ENCODE measurements around the gene SRP9. TPM values are rescaled to one million over a fixed set of nuclear protein-coding genes. Genes with fewer than 3 reads are reported as not detected.

Gene SRP9
- polyA plus RNA-seq, 1 donor (not counting 4 experiments of a cell fraction or from before 2014, with no cell fraction given) = 441 TPM

DNA sequence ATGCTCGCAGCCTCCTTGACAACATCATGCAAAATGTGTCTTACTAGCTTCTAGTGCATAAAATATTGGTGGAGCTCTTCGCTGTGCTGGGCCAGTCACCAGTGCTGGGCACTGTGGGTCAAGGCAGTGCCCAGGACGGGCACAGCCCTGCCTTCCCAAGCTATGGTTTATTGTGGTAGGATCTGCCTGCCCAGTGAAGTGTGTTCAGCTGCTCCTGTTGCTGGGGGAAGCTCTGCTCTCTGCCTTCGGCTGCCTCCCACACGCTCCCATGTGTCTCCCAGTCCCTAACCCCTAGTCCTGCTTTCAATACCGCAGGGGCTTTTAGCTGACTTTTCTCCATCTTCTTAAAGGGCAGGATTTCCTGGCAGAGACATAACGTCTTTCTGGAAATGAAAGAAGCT lies 48.0 kb downstream of the SRP9 start:
- peaks cover 5% of the 10 kb centered on the region for H3K4me1 ChIP-seq (ENCODE audit: control insufficient read depth, extremely low read depth, insufficient read depth, low read length)
- no peak overlapping the region for H3K27ac ChIP-seq (ENCODE audit: control insufficient read depth, insufficient read depth, low read length)
- no peaks in the 10 kb centered on the region for H4K20me1 ChIP-seq (ENCODE audit: control insufficient read depth, extremely low read depth, insufficient read depth, low read length)
- TF ChIP-seq EZH2 (IDR thresholded peaks at IDR 0.05; ENCODE audit: low read length) = no peak
- TF ChIP-seq, protein P1, sequence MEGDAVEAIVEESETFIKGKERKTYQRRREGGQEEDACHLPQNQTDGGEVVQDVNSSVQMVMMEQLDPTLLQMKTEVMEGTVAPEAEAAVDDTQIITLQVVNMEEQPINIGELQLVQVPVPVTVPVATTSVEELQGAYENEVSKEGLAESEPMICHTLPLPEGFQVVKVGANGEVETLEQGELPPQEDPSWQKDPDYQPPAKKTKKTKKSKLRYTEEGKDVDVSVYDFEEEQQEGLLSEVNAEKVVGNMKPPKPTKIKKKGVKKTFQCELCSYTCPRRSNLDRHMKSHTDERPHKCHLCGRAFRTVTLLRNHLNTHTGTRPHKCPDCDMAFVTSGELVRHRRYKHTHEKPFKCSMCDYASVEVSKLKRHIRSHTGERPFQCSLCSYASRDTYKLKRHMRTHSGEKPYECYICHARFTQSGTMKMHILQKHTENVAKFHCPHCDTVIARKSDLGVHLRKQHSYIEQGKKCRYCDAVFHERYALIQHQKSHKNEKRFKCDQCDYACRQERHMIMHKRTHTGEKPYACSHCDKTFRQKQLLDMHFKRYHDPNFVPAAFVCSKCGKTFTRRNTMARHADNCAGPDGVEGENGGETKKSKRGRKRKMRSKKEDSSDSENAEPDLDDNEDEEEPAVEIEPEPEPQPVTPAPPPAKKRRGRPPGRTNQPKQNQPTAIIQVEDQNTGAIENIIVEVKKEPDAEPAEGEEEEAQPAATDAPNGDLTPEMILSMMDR (optimal IDR thresholded peaks at IDR 0.05 in 1 of 3, IDR thresholded peaks at IDR 0.05 in 1 of 3, conservative IDR thresholded peaks at IDR 0.05 in 1 of 3; ENCODE audit: extremely low read depth in 1 of 3, insufficient read depth in 2 of 3, low read length in 3 of 3) = no peak
- no peaks in the 10 kb centered on the region for H3K9me3 ChIP-seq (ENCODE audit: control insufficient read depth, low read depth, low read length)
- dilution Hi-C loops (cut with MboI; ENCODE audit: extremely low pct_ligation_motif_present, low sequenced_read_pairs) = no loop called here
- H3K79me2 ChIP-seq (ENCODE audit: control insufficient read depth, insufficient read depth, low read length) = no peaks in the 10 kb centered on the region
- no peak overlapping the region for H3K4me2 ChIP-seq (ENCODE audit: control insufficient read depth, extremely low read depth, insufficient read depth, low read depth, low read length)
- H3K36me3 ChIP-seq (ENCODE audit: control insufficient read depth in 2 of 2, extremely low read depth in 1 of 2, insufficient read depth in 2 of 2, low read length in 2 of 2) = no peaks in the 10 kb centered on the region
- H3K9me1 ChIP-seq (ENCODE audit: control insufficient read depth, extremely low read depth, insufficient read depth, low read length) = peaks cover 3% of the 10 kb centered on the region
- DNase-seq (ENCODE audit: low read depth, low spot score) = no peak
- no peak overlapping the region for H3K4me3 ChIP-seq (ENCODE audit: control insufficient read depth in 2 of 3, extremely low read depth in 1 of 3, insufficient read depth in 2 of 3, low read depth in 1 of 3, low read length in 3 of 3)
- no peak for FAIRE-seq
- H3K9ac ChIP-seq (ENCODE audit: control insufficient read depth, extremely low read depth, insufficient read depth, low read length) = no peak overlapping the region
- H3K27me3 ChIP-seq (ENCODE audit: control insufficient read depth, extremely low read depth, insufficient read depth, low read length) = no peaks in the 10 kb centered on the region
- no peak overlapping the region for H2AFZ ChIP-seq (ENCODE audit: control insufficient read depth, low read length)

DNA sequence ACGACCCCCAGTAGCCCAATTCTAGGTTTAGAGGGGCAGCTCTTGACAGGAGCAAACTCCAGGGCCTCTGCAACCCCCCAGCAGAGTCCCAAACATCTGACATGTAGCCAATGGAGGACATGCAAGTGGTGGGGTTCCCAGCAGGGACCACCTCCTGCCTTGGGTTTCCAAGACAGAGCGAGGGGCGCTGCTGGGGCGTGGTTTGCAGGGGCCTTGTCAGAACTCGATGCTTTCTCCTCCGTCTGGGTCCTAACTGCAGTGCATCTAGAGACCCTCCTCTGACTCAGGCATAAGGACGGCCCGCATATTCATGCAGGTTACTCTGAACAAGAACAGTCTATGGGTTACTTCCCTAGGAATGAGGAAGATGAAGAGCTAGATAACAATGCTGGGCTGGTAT lies 49.5 kb downstream of the SRP9 start:
- no peak for TF ChIP-seq EZH2 (IDR thresholded peaks at IDR 0.05; ENCODE audit: low read length)
- TF ChIP-seq, protein P1 (optimal IDR thresholded peaks at IDR 0.05 in 1 of 3, IDR thresholded peaks at IDR 0.05 in 1 of 3, conservative IDR thresholded peaks at IDR 0.05 in 1 of 3; ENCODE audit: extremely low read depth in 1 of 3, insufficient read depth in 2 of 3, low read length in 3 of 3) = no peak
- dilution Hi-C loops (cut with MboI; ENCODE audit: extremely low pct_ligation_motif_present, low sequenced_read_pairs) = no loop called here
- no peak overlapping the region for H3K4me3 ChIP-seq (ENCODE audit: control insufficient read depth in 2 of 3, extremely low read depth in 1 of 3, insufficient read depth in 2 of 3, low read depth in 1 of 3, low read length in 3 of 3)
- no peaks in the 10 kb centered on the region for H4K20me1 ChIP-seq (ENCODE audit: control insufficient read depth, extremely low read depth, insufficient read depth, low read length)
- H3K9me1 ChIP-seq (ENCODE audit: control insufficient read depth, extremely low read depth, insufficient read depth, low read length) = peaks cover 3% of the 10 kb centered on the region
- no peaks in the 10 kb centered on the region for H3K27me3 ChIP-seq (ENCODE audit: control insufficient read depth, extremely low read depth, insufficient read depth, low read length)
- no peak overlapping the region for H3K27ac ChIP-seq (ENCODE audit: control insufficient read depth, insufficient read depth, low read length)
- FAIRE-seq (no peak), DNase-seq (ENCODE audit: low read depth, low spot score) (no peak)
- no peak overlapping the region for H3K9ac ChIP-seq (ENCODE audit: control insufficient read depth, extremely low read depth, insufficient read depth, low read length)
- no peaks in the 10 kb centered on the region for H3K36me3 ChIP-seq (ENCODE audit: control insufficient read depth in 2 of 2, extremely low read depth in 1 of 2, insufficient read depth in 2 of 2, low read length in 2 of 2)
- no peak overlapping the region for H2AFZ ChIP-seq (ENCODE audit: control insufficient read depth, low read length)
- no peak overlapping the region for H3K4me2 ChIP-seq (ENCODE audit: control insufficient read depth, extremely low read depth, insufficient read depth, low read depth, low read length)
- H3K79me2 ChIP-seq (ENCODE audit: control insufficient read depth, insufficient read depth, low read length) = no peaks in the 10 kb centered on the region
- no peaks in the 10 kb centered on the region for H3K9me3 ChIP-seq (ENCODE audit: control insufficient read depth, low read depth, low read length)
- peaks cover 3% of the 10 kb centered on the region for H3K4me1 ChIP-seq (ENCODE audit: control insufficient read depth, extremely low read depth, insufficient read depth, low read length)
